Tibial nerve (tissue), 4 donors: ENCODE results near the gene THSD4.

Source experiments
- CTCF ChIP-seq, 5 experiments: fragments of 200-600 bp in 3 of 5; fragments of 450-650 bp in 2 of 5; sonication (generic) in 3 of 5; IDR thresholded peaks; one replicate each; pipeline ENCODE4 v1.5.1; 2016 to 2019; ENCODE audit warnings: antibody characterized with exemption in 5 of 5, mild to moderate bottlenecking in 3 of 5, moderate library complexity in 2 of 5
- EP300 ChIP-seq, 2 donors: sonication (generic); formaldehyde crosslinking; IDR thresholded peaks; one replicate each; pipeline ENCODE4 v1.6.1; 2017; ENCODE audit warnings: antibody characterized with exemption in 2 of 2, mild to moderate bottlenecking in 1 of 2
- POLR2A ChIP-seq, 2 donors: fragments of 450-650 bp; IDR thresholded peaks; one replicate each; pipeline ENCODE4 v1.6.1; 2017; ENCODE audit warnings: antibody characterized with exemption in 2 of 2, mild to moderate bottlenecking in 2 of 2, moderate library complexity in 2 of 2

- no peak for TF ChIP-seq CTCF (IDR thresholded peaks at IDR 0.05)
- TF ChIP-seq POLR2A (IDR thresholded peaks at IDR 0.05), result no peak
- TF ChIP-seq EP300 (IDR thresholded peaks at IDR 0.05), result no peak
Measured at GRCh38 chr15:71089801-71090200, 25.5 kb upstream of the THSD4 start.
